ENCODE data around the gene HNF4A. TPM values are rescaled to one million over a fixed set of nuclear protein-coding genes. Genes with fewer than 3 reads are reported as not detected.

Gene HNF4A
- total RNA-seq, 3 donors from 2014 or later (not counting 1 experiment from before 2014, with no cell fraction given): not detected

DNA sequence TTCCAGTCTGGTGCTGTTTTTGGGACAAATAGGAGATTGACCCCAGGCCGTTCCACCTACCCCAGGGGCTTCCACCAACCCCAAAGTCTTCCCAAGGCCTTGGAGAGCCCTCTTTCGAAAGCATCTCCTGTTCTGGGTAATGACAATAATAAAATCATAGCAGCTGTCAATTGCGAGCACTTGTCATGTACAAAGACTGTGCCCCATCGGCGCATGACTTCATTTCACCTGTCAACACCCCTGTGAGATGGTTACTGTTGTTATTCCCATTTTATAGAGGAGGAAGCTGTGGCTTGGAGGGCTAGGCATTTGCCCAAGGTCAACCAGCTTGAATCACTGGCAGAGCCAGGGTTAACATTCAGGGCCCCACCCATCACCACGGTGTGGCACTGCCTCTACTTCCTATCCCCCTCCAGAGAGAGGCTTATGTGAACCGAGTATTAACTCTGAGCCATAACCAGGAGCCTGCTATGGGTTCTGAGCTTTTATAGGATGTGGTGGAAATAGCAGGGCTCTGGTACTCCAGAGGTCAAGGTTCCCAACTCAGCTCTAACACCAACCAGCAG, 51.2 kb downstream of the HNF4A start:
- Mint-ChIP-seq H3K36me3 (no peaks in the 10 kb centered on the region), H3K4me1 (no peaks in the 10 kb centered on the region), H3K4me3 (no peak overlapping the region), H3K9me3 (no peaks in the 10 kb centered on the region), H3K27ac (no peak overlapping the region), H3K27me3 (ENCODE audit: low read depth in 2 of 2) (peaks cover 0 to 6% of the 10 kb centered on the region in 2 donors)
- no peaks in the 10 kb centered on the region for H3K4me1 ChIP-seq (ENCODE audit: control insufficient read depth, insufficient read depth, low read length)
- ATAC-seq (no peak), DNase-seq (no peak)
- no peak overlapping the region for H3K27ac ChIP-seq (ENCODE audit: low read length)
- H3K27me3 ChIP-seq (ENCODE audit: control insufficient read depth, insufficient read depth, low read length): no peaks in the 10 kb centered on the region
- no peak overlapping the region for H3K4me3 ChIP-seq (ENCODE audit: low read length)
- TF ChIP-seq, protein P1, sequence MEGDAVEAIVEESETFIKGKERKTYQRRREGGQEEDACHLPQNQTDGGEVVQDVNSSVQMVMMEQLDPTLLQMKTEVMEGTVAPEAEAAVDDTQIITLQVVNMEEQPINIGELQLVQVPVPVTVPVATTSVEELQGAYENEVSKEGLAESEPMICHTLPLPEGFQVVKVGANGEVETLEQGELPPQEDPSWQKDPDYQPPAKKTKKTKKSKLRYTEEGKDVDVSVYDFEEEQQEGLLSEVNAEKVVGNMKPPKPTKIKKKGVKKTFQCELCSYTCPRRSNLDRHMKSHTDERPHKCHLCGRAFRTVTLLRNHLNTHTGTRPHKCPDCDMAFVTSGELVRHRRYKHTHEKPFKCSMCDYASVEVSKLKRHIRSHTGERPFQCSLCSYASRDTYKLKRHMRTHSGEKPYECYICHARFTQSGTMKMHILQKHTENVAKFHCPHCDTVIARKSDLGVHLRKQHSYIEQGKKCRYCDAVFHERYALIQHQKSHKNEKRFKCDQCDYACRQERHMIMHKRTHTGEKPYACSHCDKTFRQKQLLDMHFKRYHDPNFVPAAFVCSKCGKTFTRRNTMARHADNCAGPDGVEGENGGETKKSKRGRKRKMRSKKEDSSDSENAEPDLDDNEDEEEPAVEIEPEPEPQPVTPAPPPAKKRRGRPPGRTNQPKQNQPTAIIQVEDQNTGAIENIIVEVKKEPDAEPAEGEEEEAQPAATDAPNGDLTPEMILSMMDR (IDR thresholded peaks at IDR 0.05): no peak
- 76% methylated on average over 6 of the region's 7 CpGs for WGBS (ENCODE audit: insufficient coverage)
- no peaks in the 10 kb centered on the region for H3K9me3 ChIP-seq (ENCODE audit: control insufficient read depth, insufficient read depth, low read length)
- H3K36me3 ChIP-seq (ENCODE audit: control insufficient read depth, insufficient read depth, low read length): no peaks in the 10 kb centered on the region
- intact Hi-C loops (cut with micrococcal nuclease): no loop called here

DNA sequence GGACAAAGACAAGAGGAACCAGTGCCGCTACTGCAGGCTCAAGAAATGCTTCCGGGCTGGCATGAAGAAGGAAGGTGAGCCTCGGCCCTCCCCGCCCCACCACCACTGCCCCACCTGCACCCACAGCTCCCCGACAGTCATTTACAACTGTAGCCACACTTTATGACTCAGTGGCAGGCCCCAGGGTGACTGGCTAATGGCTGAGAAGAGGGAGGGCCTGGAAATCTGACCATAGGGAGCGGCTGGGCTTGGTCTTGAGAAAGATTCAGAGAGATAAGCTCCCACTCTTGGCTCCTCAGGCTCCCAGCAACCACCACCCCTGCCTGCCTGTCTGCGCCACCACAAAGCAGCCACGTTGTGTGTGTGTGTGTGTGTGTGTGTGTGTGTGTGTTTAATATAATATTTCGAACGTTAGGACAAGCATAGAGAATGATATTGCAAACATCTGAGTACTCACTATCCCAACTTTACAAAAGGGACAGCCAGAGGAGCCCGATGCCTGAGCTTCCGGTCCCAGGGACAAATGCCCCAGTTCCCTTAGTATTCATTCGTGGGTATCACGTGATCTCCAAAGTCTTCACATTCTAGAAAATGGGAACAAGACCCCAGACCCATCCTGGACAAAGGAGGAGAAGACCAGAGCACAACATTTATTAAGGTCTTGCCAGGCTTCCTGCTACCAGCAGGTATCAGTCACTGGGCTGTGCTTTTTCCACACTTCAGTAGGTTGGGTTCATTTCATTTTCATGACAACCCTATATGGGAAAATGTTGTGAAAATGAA, 52.1 kb downstream of the HNF4A start:
- ATAC-seq: no peak

DNA sequence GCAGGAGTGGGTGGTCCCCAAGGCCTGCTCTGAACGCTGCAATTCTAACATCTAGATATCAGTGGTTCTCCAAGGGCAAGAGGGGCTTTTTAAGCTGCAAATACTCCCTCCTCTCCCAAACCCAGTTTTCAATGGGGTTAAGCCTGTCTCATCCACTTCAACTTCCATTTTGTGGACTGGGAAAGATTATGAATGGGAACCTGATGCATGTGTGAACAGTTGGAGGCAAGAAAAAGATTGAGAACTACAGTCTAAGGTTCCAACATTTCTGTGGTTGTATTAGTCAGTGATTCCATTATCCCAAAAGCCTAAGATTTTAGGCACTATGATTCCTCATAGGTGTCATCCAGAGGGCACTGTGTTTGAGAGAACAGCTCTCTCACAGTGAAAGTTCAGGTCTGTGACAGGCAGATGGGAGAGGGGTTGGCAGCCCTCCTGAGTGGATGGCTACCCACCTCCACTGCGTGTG, 53.7 kb downstream of the HNF4A start:
- Histone ChIP-seq H3K27ac (ENCODE audit: low read length) (no peak overlapping the region), H3K27me3 (ENCODE audit: control insufficient read depth, insufficient read depth, low read length) (no peaks in the 10 kb centered on the region), H3K4me1 (ENCODE audit: control insufficient read depth, insufficient read depth, low read length) (no peaks in the 10 kb centered on the region), H3K36me3 (ENCODE audit: control insufficient read depth, insufficient read depth, low read length) (no peaks in the 10 kb centered on the region), H3K9me3 (ENCODE audit: control insufficient read depth, insufficient read depth, low read length) (no peaks in the 10 kb centered on the region), H3K4me3 (ENCODE audit: low read length) (no peak overlapping the region)
- H3K36me3 Mint-ChIP-seq: no peaks in the 10 kb centered on the region
- 85% methylated on average over 2 of the region's 2 CpGs for WGBS (ENCODE audit: insufficient coverage)
- no peaks in the 10 kb centered on the region for H3K9me3 Mint-ChIP-seq
- ATAC-seq: no peak
- intact Hi-C loops (cut with micrococcal nuclease): no loop called here
- H3K4me3 Mint-ChIP-seq: no peak overlapping the region
- peaks cover 0 to 4% of the 10 kb centered on the region in 2 donors for H3K4me1 Mint-ChIP-seq
- H3K27ac Mint-ChIP-seq: no peak overlapping the region
- TF ChIP-seq, protein P1 (IDR thresholded peaks at IDR 0.05): no peak
- DNase-seq: no peak
- H3K27me3 Mint-ChIP-seq (ENCODE audit: low read depth in 2 of 2): peaks cover 0 to 7% of the 10 kb centered on the region in 2 donors

More for the DNA sequence above, 52.1 kb downstream of the HNF4A start:
- intact Hi-C loops (cut with micrococcal nuclease): no loop called here
- Histone ChIP-seq H3K9me3 (ENCODE audit: control insufficient read depth, insufficient read depth, low read length) (no peaks in the 10 kb centered on the region), H3K4me3 (ENCODE audit: low read length) (no peak overlapping the region), H3K27me3 (ENCODE audit: control insufficient read depth, insufficient read depth, low read length) (no peaks in the 10 kb centered on the region), H3K36me3 (ENCODE audit: control insufficient read depth, insufficient read depth, low read length) (no peaks in the 10 kb centered on the region), H3K27ac (ENCODE audit: low read length) (no peak overlapping the region), H3K4me1 (ENCODE audit: control insufficient read depth, insufficient read depth, low read length) (no peaks in the 10 kb centered on the region)
- H3K27me3 Mint-ChIP-seq (ENCODE audit: low read depth in 2 of 2): peaks cover 0 to 5% of the 10 kb centered on the region in 2 donors
- no peak overlapping the region for H3K4me3 Mint-ChIP-seq
- 68% methylated on average over 11 of the region's 14 CpGs for WGBS (ENCODE audit: insufficient coverage)
- H3K36me3 Mint-ChIP-seq: no peaks in the 10 kb centered on the region
- TF ChIP-seq, protein P1 (IDR thresholded peaks at IDR 0.05): no peak
- no peaks in the 10 kb centered on the region for H3K9me3 Mint-ChIP-seq
- DNase-seq: no peak
- peaks cover 0 to 4% of the 10 kb centered on the region in 2 donors for H3K4me1 Mint-ChIP-seq
- H3K27ac Mint-ChIP-seq: no peak overlapping the region
